ENCODE results near the gene MYH11.
"Not testable (repeated sequence)": the region's sequence is repeated elsewhere in the genome, so short reads cannot be mapped to it uniquely, and the experiment has no call there.

The MYH11 gene

GRCh38 chr16:15703029-15703736 lies 153.6 kb downstream of the MYH11 start:
- no peak for DNase-seq

- DNase-seq, result no peak
These were observed 154.6 kb downstream of the MYH11 start for GRCh38 chr16:15701975-15702970.

DNA sequence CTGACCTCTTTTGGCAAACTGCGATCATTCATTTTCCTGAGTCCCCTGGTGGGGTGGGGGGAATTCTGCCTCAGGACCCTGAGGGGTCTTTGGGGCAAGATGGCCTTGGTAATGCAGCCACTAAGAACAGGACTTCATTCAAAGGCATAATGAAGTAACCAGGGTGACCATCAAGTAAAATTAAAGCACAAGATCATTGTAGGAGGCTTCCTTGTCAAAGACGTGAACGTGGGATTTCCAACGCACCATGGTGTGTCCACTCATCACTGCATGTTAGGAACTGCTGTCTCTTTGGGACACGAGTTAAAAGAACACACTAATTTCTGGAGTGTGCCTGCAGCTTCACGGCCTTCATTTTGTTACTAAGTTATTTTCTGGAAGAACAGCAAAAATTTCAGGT lies 155.5 kb downstream of the MYH11 start:
- DNase-seq, result no peak

- DNase-seq, result no peak
These were observed 157.0 kb downstream of the MYH11 start for GRCh38 chr16:15699819-15700218.

DNA sequence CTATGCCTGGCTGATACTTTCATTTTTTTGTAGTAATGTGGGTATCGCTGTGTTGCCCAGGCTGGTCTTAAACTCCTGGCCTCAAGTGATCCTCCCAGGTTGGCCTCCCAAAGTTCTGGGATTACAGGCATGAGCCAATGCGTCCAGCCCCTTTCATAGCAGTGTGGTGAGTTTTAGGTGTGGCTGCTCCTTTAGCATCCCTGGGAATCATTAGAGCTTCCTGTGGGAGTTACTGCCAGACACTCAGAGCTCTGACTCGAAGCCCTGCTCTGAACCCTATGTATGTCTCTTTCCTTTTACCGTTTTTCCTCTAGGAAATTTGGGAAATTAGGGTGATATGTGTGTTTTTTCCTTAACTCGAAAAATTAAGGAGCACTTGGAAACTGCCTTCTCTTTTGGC lies 162.3 kb downstream of the MYH11 start:
- DNase-seq, result no peak

- not testable (repeated sequence) for DNase-seq
These were observed 164.3 kb downstream of the MYH11 start for GRCh38 chr16:15692508-15692907.

GRCh38 chr16:15691046-15691445 lies 165.8 kb downstream of the MYH11 start:
- no peak for DNase-seq

- DNase-seq, result no peak
These were observed 166.5 kb downstream of the MYH11 start for GRCh38 chr16:15690296-15690695.

GRCh38 chr16:15689290-15689689 lies 167.5 kb downstream of the MYH11 start:
- DNase-seq, result no peak

DNA sequence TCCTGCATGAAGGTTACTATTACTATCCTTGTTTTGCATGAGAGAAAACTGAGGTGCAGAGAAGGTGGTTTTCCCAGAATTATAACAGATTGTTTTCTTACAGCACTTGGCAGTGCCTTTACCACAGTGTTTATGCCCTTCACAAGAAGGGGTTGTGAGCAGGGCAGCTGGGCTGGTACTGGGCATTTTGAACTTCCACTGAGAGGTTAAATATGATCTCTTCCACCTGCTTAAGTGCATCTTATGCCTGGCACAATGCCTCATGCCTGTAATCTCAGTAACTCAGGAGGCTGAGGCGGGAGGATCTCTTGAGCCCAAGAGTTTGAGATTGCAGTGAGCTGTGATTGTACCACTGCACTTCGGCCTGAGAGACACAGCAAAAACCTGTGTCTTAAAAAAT lies 170.5 kb downstream of the MYH11 start:
- DNase-seq, result no peak

DNA sequence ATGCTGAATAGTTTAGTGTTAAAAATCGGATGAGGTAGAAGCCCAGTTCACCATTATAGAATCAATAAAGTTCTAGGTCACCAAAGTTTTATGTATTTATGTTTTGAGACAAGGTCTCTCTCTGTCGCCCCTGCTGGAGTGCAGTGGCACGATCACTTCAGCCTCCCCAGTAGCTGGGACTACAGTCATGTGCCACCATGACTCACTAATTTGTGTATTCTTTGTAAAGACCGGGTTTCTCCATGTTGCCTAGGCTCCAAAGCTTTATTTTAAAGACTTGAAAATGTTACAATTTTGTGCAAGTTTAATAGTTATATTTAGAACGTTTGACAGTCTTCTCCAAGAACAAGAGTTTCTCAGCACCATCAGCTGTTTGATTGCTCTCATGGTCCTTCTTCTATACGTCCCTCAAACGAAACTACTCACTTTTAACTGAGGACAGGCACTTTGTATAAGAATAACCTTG lies 174.7 kb downstream of the MYH11 start:
- no peak for DNase-seq

GRCh38 chr16:15677447-15677846 lies 179.4 kb downstream of the MYH11 start:
- no peak for DNase-seq

- DNase-seq, result no peak
These were observed 180.3 kb downstream of the MYH11 start for GRCh38 chr16:15676506-15676905.

GRCh38 chr16:15674571-15674970 lies 182.3 kb downstream of the MYH11 start:
- no peak for DNase-seq

DNA sequence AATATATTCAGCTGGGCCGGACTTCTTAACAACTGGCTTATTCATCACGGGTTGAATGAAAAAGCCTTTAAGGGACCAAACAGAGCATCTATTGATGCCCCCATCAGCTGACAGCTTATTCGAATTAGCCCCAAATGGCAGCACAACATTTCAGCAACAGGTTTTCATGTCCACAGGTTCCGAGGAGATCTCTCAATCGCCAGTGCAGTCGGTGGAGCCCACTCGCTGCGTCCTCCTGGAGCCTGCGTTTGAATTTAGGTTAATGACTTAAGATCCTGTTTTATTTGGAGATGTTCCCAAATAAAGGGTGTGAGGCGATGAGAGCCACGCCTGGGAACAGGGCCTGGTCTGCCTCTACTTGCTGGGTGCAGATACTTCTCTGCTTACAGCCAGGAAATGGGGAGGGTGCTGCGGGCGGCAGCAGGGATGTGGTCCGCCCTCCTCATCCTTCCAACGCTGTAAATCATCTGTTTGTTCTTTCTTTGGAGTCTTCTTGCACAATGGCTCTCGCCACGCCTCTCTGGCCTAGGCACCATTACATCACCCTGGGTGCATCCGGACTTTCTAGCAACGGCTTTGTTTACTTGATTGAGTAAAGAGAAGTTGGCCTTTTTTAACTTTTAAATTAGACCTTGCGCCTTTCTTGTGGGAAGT lies 184.2 kb downstream of the MYH11 start:
- no peak for DNase-seq

DNA sequence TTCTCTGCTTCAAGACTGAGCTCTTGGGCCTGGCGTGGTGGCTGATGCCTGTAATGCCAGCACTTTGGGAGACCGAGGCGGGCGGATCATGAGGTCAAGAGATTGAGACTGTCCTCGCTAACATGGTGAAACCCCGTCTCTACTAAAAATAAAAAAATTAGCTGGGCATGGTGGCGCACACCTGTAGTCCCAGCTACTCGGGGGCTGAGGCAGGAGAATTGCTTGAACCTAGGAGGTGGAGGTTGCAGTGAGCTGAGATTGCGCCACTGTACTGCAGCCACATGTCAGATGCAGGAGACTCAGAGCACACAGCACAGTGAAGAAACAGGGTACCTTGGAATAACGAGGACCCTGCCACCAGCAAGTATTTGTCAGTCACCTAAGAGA lies 184.7 kb downstream of the MYH11 start:
- DNase-seq, result not testable (repeated sequence)

- DNase-seq, result no peak
These were observed 185.2 kb downstream of the MYH11 start for GRCh38 chr16:15671530-15672117.

DNA sequence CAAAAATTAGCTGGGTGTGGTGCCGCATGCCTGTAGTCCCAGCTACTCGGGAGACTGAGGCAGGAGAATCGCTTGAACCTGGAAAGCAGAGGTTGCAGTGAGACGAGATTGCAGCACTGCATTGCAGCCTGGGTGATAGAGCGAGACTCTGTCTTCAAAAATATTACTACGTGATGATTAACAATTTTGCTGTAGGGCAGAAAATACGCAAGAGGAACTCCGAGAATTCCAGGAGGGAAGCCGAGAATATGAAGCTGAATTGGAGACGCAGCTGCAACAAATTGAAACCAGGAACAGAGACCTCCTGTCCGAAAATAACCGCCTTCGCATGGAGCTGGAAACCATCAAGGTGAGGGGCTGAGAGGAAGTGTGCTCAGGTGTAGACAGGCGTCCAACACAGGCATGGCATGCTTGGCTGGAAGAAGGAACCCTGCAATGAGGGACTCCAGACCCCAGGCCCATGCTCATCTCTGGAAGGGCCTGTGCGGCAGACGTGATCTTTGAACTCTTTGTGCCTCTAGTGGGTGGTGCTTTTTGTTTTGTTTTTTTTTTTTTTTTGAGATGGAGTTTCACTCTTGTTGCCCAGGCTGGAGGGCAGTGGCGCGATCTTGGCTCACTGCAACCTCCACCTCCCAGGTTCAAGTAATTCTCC lies 189.6 kb downstream of the MYH11 start:
- no peak for DNase-seq

DNA sequence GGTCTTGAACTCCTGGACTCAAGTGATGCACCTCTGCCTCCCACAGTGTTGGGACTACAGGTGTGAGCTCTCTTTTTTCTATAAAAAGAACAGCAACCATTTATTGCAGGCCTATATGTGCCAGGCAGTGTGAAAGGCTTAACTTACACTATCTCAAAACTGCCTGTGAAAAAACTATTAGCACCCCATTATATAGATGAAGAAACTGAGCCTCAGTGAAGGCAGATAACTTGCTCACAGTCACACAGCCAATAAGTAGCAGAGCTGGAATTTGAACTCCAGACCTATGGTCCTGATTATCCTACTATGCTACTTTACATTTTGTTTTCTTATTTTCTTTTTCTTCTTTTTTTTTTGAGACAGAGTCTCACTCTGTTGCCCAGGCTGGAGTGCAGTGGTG lies 191.7 kb downstream of the MYH11 start:
- no peak for DNase-seq

DNA sequence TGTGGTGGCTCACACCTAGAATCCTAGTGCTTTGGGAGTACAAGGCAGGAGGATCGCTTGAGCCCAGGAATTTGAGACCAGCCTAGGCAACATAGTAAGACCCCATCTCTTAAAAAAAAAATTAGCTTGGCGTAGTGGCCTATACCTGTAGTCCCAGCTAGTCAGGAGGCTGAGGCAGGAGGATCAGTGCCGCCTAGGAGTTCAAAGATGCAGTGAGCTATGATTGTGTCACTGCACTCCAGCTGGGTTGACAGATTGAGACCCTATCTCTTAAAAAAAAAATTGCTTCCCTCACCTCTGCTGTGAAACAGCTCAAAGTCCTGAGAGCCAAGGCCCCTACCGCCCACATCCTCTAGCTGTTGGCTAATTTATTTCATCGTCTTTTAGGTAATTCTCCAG lies 196.6 kb downstream of the MYH11 start:
- no peak for DNase-seq

DNA sequence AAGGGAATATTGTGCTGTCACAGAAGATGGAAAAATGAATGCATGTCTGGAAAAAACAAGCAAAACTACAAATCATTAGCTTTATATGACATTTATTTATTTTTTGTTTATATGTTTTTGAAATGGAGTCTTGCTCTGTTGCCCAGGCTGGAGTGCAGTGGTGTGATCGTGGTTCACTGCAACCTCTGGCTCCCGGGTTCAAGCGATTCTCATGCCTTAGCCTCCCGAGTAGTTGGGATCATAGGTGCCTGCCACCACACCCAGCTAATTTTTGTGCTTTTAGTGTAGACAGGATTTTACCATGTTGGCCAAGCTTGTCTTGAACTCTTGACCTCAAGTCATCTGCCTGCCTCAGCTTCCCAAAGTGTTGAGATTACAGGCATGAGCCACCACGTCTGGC lies 198.3 kb downstream of the MYH11 start:
- no peak for DNase-seq

DNA sequence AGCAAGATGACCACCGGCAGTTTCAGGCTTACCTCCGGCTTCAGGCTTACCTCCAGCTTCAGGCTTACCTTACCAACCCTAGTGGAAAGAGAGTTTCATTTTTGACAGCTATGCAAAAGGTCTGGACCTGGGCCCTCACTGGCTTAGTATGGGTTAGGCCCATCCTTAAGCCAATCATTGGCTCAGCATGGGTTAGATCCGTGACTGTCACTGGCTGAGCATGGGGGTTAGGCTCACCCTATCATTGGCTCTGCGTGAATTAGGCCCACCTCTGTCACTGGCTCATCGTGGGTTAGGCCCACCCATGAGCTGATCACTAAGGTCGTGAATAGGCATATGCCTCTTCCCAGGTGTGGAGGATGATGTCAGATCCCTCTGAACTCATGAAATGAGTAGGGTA lies 198.7 kb downstream of the MYH11 start:
- DNase-seq, result no peak

GRCh38 chr16:15655561-15655960 lies 201.3 kb downstream of the MYH11 start:
- DNase-seq, result not testable (repeated sequence)

Measured in NCI-H1930 (cell line).